Stomach smooth muscle (tissue), 2 donors: ENCODE measurements around the gene TFCP2L1.

Experiments
- H3K27ac ChIP-seq: one replicate; pipeline ENCODE4 v1.7.0; 2013; ENCODE audit warnings: mild to moderate bottlenecking, low read length, inconsistent platforms
- H3K27me3 ChIP-seq, 2 donors: one replicate each; pipeline ENCODE4 v1.7.0; 2013; ENCODE audit warnings: low read length in 2 of 2; ENCODE audit not compliant: insufficient read depth in 2 of 2, control insufficient read depth in 1 of 2
- H3K36me3 ChIP-seq, 2 donors: one replicate each; pipeline ENCODE4 v1.7.0; 2013; ENCODE audit warnings: low read length in 2 of 2; ENCODE audit not compliant: control insufficient read depth in 2 of 2, insufficient read depth in 2 of 2
- H3K4me1 ChIP-seq: one replicate; pipeline ENCODE4 v1.7.0; 2013; ENCODE audit warnings: low read length; ENCODE audit not compliant: control insufficient read depth, insufficient read depth
- H3K4me3 ChIP-seq, 2 donors: one replicate each; pipeline ENCODE4 v1.7.0; 2013; ENCODE audit warnings: low read length in 2 of 2
- H3K9ac ChIP-seq, 2 donors: one replicate each; pipeline ENCODE4 v1.7.0; 2013; ENCODE audit warnings: low read length in 2 of 2, mild to moderate bottlenecking in 1 of 2
- H3K9me3 ChIP-seq, 2 donors: one replicate each; pipeline ENCODE4 v1.7.0; 2013; ENCODE audit warnings: low read length in 2 of 2; ENCODE audit not compliant: control insufficient read depth in 2 of 2
- donor health status: healthy.
- donor health status: Pancreatic carcinoma.

TFCP2L1 gene

GRCh38 chr2:121242175-121242875, 42.7 kb downstream of the TFCP2L1 start:
- Histone ChIP-seq H3K36me3 (no peaks in the 10 kb centered on the region), H3K4me1 (no peaks in the 10 kb centered on the region), H3K27ac (no peak overlapping the region), H3K4me3 (no peak overlapping the region), H3K9ac (no peak overlapping the region), H3K9me3 (no peaks in the 10 kb centered on the region), H3K27me3 (no peaks in the 10 kb centered on the region)

DNA sequence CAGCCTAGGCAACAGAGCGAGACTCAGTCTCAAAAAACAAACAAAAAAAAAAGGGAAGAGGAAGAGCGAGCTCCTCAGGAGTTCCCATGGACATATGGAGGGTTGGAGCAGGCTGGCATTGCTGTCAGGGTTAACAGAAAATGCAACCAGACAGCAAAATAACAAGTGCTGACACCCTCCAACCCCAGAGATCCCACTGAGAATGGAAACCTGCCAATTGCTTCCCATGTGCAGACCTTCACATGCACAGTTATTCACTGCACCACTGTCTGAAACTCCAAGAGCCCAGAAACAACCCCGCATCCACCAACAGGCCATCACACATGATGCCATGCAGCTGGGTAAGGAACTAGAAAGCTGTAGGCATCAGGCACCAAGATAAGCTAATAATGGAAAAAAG, 43.5 kb downstream of the TFCP2L1 start:
- Histone ChIP-seq H3K9ac (no peak overlapping the region), H3K9me3 (no peaks in the 10 kb centered on the region), H3K36me3 (no peaks in the 10 kb centered on the region), H3K4me3 (no peak overlapping the region), H3K27me3 (peaks cover 0 to 2% of the 10 kb centered on the region in 2 donors), H3K27ac (no peak overlapping the region), H3K4me1 (no peaks in the 10 kb centered on the region)

- no peaks in the 10 kb centered on the region for H3K9me3 ChIP-seq
- H3K27ac ChIP-seq: no peak overlapping the region
- peaks cover 0 to 2% of the 10 kb centered on the region in 2 donors for H3K27me3 ChIP-seq
- H3K36me3 ChIP-seq: no peaks in the 10 kb centered on the region
- H3K4me3 ChIP-seq: no peak overlapping the region
- no peak overlapping the region for H3K9ac ChIP-seq
- H3K4me1 ChIP-seq: no peaks in the 10 kb centered on the region
Measured at GRCh38 chr2:121240436-121240835, 44.6 kb downstream of the TFCP2L1 start.

DNA sequence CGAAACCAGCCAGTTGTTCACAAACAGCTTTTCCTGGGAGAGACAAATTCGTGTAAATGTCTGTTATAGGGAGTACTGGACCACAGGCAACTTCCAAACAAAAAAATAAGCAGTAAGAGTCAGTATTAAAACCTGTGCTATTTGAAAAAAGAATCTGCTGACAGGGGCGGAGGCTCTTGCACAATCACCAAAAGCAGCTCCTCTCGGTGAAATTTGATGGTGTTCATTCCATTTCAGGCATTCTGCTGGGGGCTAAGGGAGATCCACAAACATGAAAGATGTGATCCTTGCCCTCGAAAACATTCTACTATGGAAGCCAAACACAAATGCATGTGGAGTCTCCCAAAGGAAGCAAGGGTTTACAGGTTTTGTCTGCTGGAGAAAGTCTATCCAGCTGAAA, 45.0 kb downstream of the TFCP2L1 start:
- Histone ChIP-seq H3K4me1 (no peaks in the 10 kb centered on the region), H3K4me3 (no peak overlapping the region), H3K9me3 (no peaks in the 10 kb centered on the region), H3K36me3 (no peaks in the 10 kb centered on the region), H3K27me3 (peaks cover 0 to 2% of the 10 kb centered on the region in 2 donors), H3K27ac (no peak overlapping the region), H3K9ac (no peak overlapping the region)

DNA sequence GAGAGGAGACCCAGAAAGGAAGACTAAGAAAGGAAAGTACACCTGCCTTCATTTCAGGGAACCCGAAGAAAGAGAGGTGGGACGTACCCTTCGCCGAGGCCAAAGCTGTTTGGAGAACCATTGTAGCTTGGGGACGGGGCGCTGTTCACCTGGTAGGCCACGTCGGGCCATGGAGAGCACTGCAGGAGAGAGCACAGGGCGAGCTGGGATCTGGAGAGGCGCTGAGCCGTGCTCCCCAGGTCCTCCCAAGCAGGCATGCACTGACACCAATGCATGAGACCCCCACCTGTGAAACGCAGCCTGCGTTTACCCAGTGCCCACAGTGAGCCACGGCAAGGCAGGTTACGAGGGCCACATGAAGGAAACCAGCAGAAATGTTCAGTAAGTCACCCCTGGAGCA, 45.5 kb downstream of the TFCP2L1 start:
- H3K27ac ChIP-seq: no peak overlapping the region
- no peaks in the 10 kb centered on the region for H3K4me1 ChIP-seq
- no peak overlapping the region for H3K9ac ChIP-seq
- no peak overlapping the region for H3K4me3 ChIP-seq
- H3K36me3 ChIP-seq: no peaks in the 10 kb centered on the region
- no peaks in the 10 kb centered on the region for H3K9me3 ChIP-seq
- H3K27me3 ChIP-seq: peaks cover 0 to 2% of the 10 kb centered on the region in 2 donors

- H3K36me3 ChIP-seq: no peaks in the 10 kb centered on the region
- no peak overlapping the region for H3K27ac ChIP-seq
- H3K4me1 ChIP-seq: no peaks in the 10 kb centered on the region
- H3K4me3 ChIP-seq: no peak overlapping the region
- no peaks in the 10 kb centered on the region for H3K9me3 ChIP-seq
- no peak overlapping the region for H3K9ac ChIP-seq
- peaks cover 0 to 2% of the 10 kb centered on the region in 2 donors for H3K27me3 ChIP-seq
Measured at GRCh38 chr2:121238828-121239227, 46.2 kb downstream of the TFCP2L1 start.

DNA sequence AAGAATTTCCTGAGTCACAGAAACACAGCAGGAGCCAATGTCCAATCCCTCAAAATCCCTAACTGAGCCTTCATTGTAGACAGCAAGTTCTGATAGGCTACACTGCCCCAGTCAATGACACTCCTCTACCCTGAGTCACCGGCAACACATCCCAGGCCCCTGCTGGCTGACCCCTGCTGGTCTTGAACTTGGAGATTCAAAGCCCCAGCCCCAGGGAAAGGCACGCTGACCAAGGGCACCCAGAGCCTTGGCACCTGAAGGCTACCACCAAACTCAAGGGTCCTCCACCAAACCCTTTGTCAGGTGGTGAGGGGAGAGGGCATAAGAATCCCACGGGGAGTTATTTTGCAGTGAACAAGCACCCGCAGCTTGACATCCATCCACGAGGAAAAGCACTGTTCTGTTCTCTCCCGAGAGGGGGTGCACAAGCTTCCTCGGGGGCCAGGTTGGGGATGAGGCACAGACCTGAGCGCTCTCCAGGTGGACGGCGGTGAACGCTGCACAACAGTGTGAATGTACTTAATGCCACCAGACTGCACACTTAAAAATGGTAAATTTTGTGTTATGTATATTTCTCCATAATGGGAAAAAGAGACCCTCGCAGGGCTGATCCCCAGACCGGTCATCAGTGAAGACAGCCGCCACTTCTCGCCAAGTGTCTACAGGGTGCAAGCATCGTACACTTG, 46.9 kb downstream of the TFCP2L1 start:
- Histone ChIP-seq H3K36me3 (no peaks in the 10 kb centered on the region), H3K9me3 (no peaks in the 10 kb centered on the region)

DNA sequence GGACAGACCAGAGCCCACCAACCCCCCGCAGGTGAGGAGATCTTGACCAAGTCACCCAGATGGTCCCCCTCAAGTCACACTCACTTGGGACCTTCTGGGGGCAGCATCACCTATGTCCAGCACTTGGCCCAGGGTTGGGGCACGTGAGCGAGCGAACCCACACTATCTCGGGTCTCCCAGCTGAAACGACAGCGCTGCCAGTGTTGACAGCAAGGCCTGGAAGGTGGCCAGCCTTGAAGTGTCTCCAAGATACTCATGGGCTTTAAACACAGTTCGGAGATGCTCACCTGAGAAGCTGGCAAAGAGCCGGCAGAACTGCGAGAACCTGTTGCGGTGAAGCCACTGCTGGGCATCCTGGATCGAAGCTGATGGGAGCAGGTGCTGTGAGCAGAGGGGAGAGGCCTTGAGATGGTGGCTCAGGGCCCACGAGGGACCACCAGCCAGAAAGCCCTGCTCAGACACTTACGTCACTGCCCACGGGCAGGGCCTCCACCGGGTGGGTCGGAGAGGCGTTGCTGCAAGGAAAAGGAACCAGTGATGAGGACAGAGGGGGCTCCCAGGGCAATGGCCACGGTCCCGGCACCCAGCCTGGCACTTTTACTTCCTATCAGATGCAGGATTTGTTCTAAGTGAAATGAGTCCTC, 47.5 kb downstream of the TFCP2L1 start:
- no peaks in the 10 kb centered on the region for H3K9me3 ChIP-seq
- H3K27me3 ChIP-seq: peaks cover 0 to 7% of the 10 kb centered on the region in 2 donors
- H3K4me1 ChIP-seq: no peaks in the 10 kb centered on the region
- no peak overlapping the region for H3K9ac ChIP-seq
- no peak overlapping the region for H3K4me3 ChIP-seq
- no peaks in the 10 kb centered on the region for H3K36me3 ChIP-seq
- no peak overlapping the region for H3K27ac ChIP-seq

More for the DNA sequence above, 46.9 kb downstream of the TFCP2L1 start:
- H3K4me3 ChIP-seq: no peak overlapping the region
- H3K9ac ChIP-seq: no peak overlapping the region
- H3K27ac ChIP-seq: no peak overlapping the region
- H3K27me3 ChIP-seq: peaks cover 0 to 4% of the 10 kb centered on the region in 2 donors
- H3K4me1 ChIP-seq: no peaks in the 10 kb centered on the region

DNA sequence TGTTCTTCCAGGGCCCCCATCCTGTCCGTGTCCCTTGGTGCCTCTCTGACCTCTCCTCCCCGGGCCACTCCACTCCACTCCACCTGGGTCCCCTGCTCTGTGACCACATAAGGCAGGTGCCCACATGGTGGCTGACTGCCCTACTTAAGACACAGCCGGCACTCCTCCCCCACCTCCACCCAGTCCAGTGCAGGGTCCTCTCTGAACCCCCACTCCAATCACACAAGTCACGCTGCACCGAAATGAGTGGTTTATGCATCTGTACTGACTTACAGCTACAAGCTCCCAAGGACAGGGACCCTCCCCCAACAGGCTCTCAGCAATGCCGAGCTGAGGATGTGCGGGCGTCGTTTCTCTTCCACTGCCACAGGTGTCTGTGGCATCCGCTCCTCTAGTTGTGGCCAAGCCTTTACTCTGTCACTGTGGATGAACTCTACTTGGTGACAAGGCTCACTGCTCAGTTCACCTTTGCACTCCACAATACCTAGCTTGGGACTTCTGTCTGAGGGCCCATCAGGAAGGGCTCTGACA, 48.3 kb downstream of the TFCP2L1 start:
- no peaks in the 10 kb centered on the region for H3K9me3 ChIP-seq
- H3K27me3 ChIP-seq: peaks cover 0 to 7% of the 10 kb centered on the region in 2 donors
- no peak overlapping the region for H3K4me3 ChIP-seq
- H3K4me1 ChIP-seq: no peaks in the 10 kb centered on the region
- no peaks in the 10 kb centered on the region for H3K36me3 ChIP-seq
- no peak overlapping the region for H3K9ac ChIP-seq
- H3K27ac ChIP-seq: no peak overlapping the region

GRCh38 chr2:121236101-121236640, 48.8 kb downstream of the TFCP2L1 start:
- Histone ChIP-seq H3K27ac (no peak overlapping the region), H3K9me3 (no peaks in the 10 kb centered on the region), H3K4me3 (no peak overlapping the region), H3K4me1 (no peaks in the 10 kb centered on the region), H3K9ac (no peak overlapping the region), H3K27me3 (peaks cover 0 to 7% of the 10 kb centered on the region in 2 donors), H3K36me3 (no peaks in the 10 kb centered on the region)
